ENCODE measurements around the gene TBX2.
A peak's percentile ranks its signal among the peaks of the same experiment; 100 is the strongest.

Gene TBX2

GRCh38 chr17:61384692-61385576, 14.7 kb upstream of the TBX2 start:
- peak; percentile 63 for TF ChIP-seq ZFHX2 (tag by site-specific recombination; conservative IDR thresholded peaks at IDR 0.05)
- TF ChIP-seq EGR2 (tag by site-specific recombination; IDR thresholded peaks at IDR 0.05; ENCODE audit: low read depth), result 0 out of 2 replicates have a peak, but pooled peaks have one; percentile 22
- TF ChIP-seq ZIC2 (tag by site-specific recombination; IDR thresholded peaks at IDR 0.05), result peak; percentile 77
- no peak for TF ChIP-seq ZNF18 (tag by site-specific recombination; IDR thresholded peaks at IDR 0.05)
- TF ChIP-seq ZNF223 (tag by site-specific recombination; IDR thresholded peaks at IDR 0.05), result peak; percentile 66; the same call in 1 of the 2 replicates
- no peak for TF ChIP-seq ZNF133 (tag by site-specific recombination; IDR thresholded peaks at IDR 0.05)
- no peak overlapping the region for H3K4me3 ChIP-seq (ENCODE audit: low read depth, low read length)
- ChIA-PET CTCF (interaction anchor here (0.6 to 0.7 kb wide), 3 partner anchors 9 to 40 kb away, joined by 3 to 6 read pairs (median 3); no protein-coding TSS in a partner anchor), POLR2A (no interaction called here)
- no peak overlapping the region for H3K27ac ChIP-seq (ENCODE audit: extremely low read depth, low read depth, low read length)
- H3K9me3 ChIP-seq (ENCODE audit: control insufficient read depth, insufficient read depth, low read depth, low read length), result no peaks in the 10 kb centered on the region
- H3K4me1 ChIP-seq (ENCODE audit: control insufficient read depth, insufficient read depth, low read length), result no peaks in the 10 kb centered on the region; the same call in 1 of the 2 replicates
- H3K36me3 ChIP-seq (ENCODE audit: control insufficient read depth in 2 of 2, insufficient read depth in 1 of 2, low read length in 2 of 2), result no peaks in the 10 kb centered on the region

- peak; percentile 75 for TF ChIP-seq ZIC2 (tag by site-specific recombination; IDR thresholded peaks at IDR 0.05)
- TF ChIP-seq KLF7 (tag by site-specific recombination; IDR thresholded peaks at IDR 0.05; ENCODE audit: borderline replicate concordance), result no peak
- Histone ChIP-seq H3K27ac (ENCODE audit: extremely low read depth, low read depth, low read length) (no peak overlapping the region), H3K4me3 (ENCODE audit: low read depth, low read length) (no peak overlapping the region), H3K36me3 (ENCODE audit: control insufficient read depth in 2 of 2, insufficient read depth in 1 of 2, low read length in 2 of 2) (no peaks in the 10 kb centered on the region), H3K9me3 (ENCODE audit: control insufficient read depth, insufficient read depth, low read depth, low read length) (no peaks in the 10 kb centered on the region), H3K4me1 (ENCODE audit: control insufficient read depth, insufficient read depth, low read length) (no peaks in the 10 kb centered on the region; the same call in 1 of the 2 replicates)
- ChIA-PET POLR2A (no interaction called here), CTCF (interaction anchor here (0.6 to 0.7 kb wide), 2 partner anchors 8 to 41 kb away, joined by 3 to 6 read pairs; no protein-coding TSS in a partner anchor)
Measured at GRCh38 chr17:61385577-61386236, 13.9 kb upstream of the TBX2 start.

GRCh38 chr17:61386251-61386650, 13.4 kb upstream of the TBX2 start:
- Histone ChIP-seq H3K9me3 (ENCODE audit: control insufficient read depth, insufficient read depth, low read depth, low read length) (no peaks in the 10 kb centered on the region), H3K4me1 (ENCODE audit: control insufficient read depth, insufficient read depth, low read length) (no peaks in the 10 kb centered on the region; the same call in 1 of the 2 replicates), H3K36me3 (ENCODE audit: control insufficient read depth in 2 of 2, insufficient read depth in 1 of 2, low read length in 2 of 2) (no peaks in the 10 kb centered on the region), H3K4me3 (ENCODE audit: low read depth, low read length) (no peak overlapping the region), H3K27ac (ENCODE audit: extremely low read depth, low read depth, low read length) (no peak overlapping the region)
- ChIA-PET CTCF (interaction anchor here (1.4 kb wide), 1 partner anchor 415 kb away, joined by 3 read pairs; no protein-coding TSS in a partner anchor), POLR2A (no interaction called here)
- TF ChIP-seq ZBTB44 (tag by site-specific recombination; IDR thresholded peaks at IDR 0.05) (no peak), ZNF529 (tag by site-specific recombination; IDR thresholded peaks at IDR 0.05; ENCODE audit: insufficient replicate concordance) (no peak), ZNF707 (tag by site-specific recombination; IDR thresholded peaks at IDR 0.05) (no peak), ZFP37 (tag by site-specific recombination; IDR thresholded peaks at IDR 0.05) (no peak), HIC1 (tag by site-specific recombination; IDR thresholded peaks at IDR 0.05) (no peak), ZFHX2 (tag by site-specific recombination; conservative IDR thresholded peaks at IDR 0.05) (peak; percentile 37)
